HG03354 (cell line): ENCODE measurements around the gene POLR1A.

Experiments
- ATAC-seq: cut with Tn5 transposase; IDR thresholded peaks from one replicate; pipeline ENCODE4 v1.9.1; 2021; ENCODE audit warnings: mild to moderate bottlenecking; ENCODE audit not compliant: unreplicated experiment, poor library complexity, severe bottlenecking

POLR1A gene

DNA sequence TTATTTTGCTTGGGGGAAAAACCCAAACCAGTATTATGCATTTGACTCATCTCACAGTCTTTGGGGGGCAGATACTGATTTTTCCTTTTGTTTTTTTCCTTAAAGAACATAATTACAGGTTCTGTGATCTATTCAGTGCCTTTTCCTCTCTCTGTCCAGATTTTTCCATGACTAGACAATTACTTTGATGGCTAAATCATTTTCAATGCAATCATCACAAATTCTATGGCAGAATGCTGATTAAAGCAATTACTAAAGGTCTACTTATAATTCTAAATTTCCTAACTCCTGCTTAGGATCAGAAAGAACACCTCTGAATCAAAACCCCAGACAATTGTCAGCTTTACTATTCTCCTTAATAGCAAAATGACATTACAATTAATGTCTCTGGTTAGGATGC, 38.8 kb downstream of the POLR1A start:
- ATAC-seq: no peak

DNA sequence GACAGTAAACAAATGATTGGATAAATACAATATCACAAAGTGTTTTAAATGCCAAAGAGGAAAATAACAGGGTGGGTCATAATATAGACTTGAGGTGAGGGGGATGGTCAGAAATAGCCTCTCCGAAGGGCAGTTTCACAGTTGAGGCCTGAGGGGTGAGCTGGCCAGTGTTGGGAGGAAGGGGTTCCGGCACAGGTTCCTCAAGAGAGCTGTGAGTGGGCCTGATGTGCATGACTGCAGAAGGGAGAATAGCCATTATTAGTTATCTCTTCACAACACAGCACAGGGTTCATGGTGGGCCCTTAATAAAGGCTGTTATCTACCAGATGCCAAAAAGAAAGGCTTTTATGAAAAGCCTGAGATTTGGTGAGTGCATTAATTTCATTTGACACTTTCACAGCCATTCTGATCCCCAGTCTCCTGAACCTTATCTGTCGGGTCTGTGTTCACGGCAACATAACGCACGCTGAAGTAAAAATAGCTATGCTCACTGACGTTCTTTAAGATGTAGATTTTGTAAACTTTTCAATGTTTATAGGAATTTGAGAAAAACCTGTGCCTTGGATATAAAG, 39.6 kb downstream of the POLR1A start:
- no peak for ATAC-seq

DNA sequence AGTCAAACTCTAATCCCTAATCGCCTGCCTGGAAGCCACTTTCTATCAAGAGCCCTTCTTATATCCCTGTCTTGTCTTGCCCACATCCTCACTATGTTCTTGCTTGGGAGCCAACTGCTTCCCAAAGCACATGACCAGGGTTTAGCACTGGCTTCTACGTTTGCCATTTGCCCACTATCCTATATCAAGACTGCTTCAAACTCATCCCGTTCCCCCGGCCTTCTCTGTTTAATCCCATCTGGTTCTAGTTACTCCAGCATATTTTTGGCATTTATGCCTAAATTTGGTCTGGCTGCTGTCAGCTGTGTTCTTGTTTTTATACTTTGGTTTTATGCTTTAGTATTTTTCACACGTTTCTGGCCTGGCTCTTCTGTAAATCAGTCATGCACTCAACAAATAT, 40.2 kb downstream of the POLR1A start:
- no peak for ATAC-seq

DNA sequence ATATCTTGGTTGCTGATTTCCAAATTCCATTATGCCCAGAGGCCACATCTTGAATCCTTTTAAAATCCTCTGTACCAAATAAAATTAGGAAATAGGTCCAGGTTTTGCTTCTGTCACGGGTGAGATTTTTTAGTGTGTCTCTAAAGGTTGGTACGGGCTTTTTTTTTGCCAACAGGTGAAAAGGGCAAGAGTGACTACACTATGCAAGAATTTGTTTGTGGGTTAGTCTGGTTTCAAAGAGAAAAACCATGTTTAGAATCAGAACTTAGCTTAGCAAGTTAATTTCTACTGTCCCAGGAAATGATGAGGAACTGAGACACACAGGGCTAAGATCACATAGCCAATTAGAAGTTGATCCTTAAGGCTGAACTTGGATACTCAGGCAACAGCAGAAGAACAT, 41.7 kb downstream of the POLR1A start:
- ATAC-seq: no peak

GRCh38 chr2:86062043-86062442, 43.6 kb downstream of the POLR1A start:
- ATAC-seq: no peak

DNA sequence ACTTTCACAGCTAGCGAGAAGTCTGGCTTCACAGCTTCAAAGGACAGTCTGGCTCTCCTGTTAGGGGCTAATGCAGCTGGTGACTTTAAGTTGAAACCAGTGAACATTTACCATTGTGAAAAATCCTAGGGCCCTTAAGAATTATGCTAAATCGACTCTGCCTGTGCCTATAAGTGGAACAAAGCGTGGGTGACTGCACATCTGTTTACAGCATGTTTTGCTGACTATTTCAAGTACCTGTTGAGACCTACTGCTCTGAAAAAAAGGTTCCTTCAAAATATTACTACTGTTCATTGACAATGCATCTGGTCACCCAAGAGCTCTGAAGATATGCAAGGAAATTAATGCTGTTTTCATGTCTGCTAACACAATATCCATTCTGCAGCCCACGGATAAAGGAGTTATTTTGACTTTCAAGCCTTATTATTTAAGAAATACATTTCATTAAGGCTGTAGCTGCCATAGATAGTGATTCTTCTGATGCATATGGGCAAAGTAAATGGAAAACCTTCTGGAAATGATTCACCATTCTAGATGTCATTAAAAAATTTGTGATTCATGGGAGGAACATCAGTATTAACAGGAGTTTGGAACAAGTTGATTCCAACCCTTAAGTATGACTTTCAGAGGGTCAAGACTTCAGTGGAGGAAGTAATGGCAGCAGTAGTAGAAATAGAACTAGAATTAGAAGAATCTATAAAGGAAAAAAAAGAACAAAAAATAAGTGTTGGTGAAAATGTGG, 48.9 kb downstream of the POLR1A start:
- ATAC-seq: no peak

GRCh38 chr2:86055314-86055713, 50.4 kb downstream of the POLR1A start:
- ATAC-seq: no peak

DNA sequence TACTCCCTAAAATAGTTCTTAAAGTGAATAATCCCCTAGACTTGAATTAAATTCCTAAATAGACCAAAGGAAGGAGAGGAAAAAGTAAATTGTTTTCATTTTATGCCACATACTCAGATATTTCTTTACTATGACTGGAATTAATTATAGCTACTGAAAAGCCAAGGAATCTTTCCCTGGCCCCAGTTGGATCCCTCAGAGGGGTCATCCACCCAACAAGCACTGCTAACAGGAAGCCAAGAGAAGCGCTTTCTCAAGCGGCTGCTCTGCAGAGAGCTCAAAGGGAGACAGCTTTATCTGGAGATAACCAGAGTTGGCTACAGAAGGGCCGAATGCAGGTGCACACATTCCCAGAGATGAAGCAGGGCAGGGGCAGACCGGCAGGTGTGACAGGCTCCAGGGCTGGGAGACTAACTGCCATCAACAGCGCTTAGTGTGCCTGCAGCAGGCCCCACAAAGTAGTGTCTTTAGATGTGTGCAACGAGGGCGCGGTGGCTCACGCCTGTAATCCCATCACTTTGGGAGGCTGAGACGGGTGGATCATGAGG, 51.1 kb downstream of the POLR1A start:
- ATAC-seq: no peak

DNA sequence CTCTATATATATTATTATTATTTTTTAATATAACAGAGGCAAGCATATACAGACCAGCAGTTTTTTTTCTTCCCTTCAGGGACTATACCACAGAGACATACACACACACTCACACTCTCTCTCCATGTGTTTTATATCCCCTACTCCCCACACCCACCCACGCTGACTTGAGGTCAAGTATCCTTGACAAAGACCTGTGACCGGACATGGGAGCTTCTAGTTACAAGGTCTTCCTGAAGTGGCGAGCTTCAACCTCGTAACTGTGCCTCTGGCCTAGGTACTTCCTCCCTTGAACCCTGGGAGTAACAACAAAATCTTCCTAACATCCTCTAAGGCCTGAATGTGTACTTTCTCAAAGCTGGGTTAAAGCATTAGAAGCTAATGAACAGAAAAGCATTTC, 52.5 kb downstream of the POLR1A start:
- ATAC-seq: no peak

DNA sequence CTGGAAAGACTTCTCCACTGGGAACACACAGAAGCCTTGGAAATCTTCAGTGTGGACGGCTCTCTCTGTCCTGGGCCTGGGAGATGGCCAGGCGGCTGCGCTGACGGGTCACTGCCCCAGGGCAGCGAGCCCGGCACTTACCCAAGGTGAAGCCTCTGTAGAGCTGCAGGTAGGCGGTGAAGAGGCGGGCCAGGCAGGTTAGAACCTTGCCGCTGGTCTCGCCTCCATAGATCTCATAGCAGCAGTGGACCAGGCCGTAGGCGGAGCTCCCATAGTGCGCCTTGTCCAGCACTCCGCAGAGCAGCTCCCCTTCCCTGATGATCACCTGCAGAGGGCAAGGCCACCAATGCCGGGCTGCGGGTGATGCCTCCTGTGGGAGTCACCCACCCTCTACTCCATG, 53.0 kb downstream of the POLR1A start:
- no peak for ATAC-seq

- no peak for ATAC-seq
Measured at GRCh38 chr2:86052265-86052664, 53.4 kb downstream of the POLR1A start.

- ATAC-seq: no peak
Measured at GRCh38 chr2:86050301-86050700, 55.4 kb downstream of the POLR1A start.

- no peak for ATAC-seq
Measured at GRCh38 chr2:86049529-86049928, 56.2 kb downstream of the POLR1A start.

DNA sequence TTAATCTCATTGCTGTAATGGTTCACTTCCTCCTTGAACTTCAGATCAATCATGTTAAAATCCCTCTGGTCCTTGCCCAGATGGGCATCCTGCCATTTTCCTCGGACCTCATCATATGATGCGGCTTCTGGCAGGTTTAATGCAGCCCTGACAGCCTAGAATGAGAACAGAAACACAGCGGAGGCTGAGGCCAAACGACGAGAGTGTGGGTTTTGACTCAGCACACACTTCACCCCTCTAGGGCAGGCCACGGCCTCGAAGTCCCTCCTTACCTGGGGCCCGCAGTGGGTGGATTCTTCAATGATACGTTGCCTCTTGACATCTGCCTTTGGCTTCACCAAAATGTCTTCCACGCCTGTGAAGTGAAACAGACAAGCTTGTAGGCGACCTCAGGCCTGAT, 56.8 kb downstream of the POLR1A start:
- no peak for ATAC-seq

- no peak for ATAC-seq
Measured at GRCh38 chr2:86048383-86048701, 57.3 kb downstream of the POLR1A start.

GRCh38 chr2:86047575-86048382, 57.9 kb downstream of the POLR1A start:
- no peak for ATAC-seq

DNA sequence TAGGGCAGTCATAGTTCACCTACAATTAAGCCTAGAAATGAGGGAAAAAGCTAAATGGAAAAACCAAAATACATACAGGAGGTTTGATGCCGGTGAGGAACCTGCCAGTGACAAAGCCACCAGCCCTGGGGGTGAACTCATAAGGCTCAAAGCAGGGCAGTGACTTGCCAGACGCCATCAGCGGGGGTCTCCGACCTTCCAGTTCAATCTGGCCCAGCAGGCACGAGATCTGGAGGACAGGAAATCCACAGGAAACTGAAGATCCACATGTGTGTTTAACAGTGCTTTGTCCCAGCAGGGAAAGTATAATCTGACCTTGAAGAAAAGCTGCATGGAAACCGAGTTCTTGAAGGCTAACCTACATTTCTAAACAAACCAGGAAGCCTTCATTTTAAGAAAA, 60.1 kb downstream of the POLR1A start:
- no peak for ATAC-seq

DNA sequence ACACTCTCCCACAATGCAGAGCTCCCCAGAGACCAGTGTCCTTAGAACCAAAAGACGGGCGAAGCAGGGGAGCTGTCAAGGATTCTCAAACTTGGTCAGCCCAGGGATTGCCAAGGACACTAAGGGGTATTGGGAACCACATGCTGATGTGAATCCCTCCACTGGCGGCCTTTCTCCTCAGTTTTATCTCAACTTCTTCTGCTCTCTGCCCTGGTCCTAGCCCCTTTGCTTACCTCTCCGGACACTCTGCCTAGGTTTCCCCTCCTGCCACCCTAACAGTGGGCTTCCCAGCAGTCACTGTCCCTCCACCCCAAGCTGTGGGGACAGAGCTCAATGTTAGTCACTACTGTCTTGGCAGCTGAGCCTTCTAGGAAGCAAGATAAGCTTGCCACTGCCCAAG, 61.1 kb downstream of the POLR1A start:
- no peak for ATAC-seq

DNA sequence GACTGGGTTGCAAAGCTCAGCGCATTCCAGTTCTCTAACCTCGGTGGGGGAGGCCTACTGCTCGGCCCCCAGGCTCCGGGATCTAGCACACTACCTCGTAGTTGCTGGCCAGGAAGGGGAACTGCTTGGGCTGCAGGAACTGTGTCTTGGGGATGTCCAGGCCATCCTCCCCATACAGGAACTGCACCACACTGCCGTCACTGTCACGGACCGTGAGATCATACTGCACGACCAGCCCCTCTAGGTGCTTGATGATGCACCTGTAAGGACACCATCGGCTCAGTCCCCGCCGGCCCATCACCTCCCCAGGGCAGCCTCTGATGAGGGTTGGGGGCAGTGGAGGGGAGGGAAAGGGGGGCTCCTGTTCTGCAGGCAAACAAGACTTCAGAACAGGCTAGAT, 61.6 kb downstream of the POLR1A start:
- no peak for ATAC-seq

GRCh38 chr2:86042256-86043168, 63.2 kb downstream of the POLR1A start:
- no peak for ATAC-seq
